NCI-H187 treated with DMSO at 0.1 percent for 48 hours (cell line): ENCODE measurements around the gene TFEB.

Experiments
- DNase-seq: peaks from one replicate; lab custom pipeline; 2025; lab: John Stamatoyannopoulos, UW

Gene TFEB

DNA sequence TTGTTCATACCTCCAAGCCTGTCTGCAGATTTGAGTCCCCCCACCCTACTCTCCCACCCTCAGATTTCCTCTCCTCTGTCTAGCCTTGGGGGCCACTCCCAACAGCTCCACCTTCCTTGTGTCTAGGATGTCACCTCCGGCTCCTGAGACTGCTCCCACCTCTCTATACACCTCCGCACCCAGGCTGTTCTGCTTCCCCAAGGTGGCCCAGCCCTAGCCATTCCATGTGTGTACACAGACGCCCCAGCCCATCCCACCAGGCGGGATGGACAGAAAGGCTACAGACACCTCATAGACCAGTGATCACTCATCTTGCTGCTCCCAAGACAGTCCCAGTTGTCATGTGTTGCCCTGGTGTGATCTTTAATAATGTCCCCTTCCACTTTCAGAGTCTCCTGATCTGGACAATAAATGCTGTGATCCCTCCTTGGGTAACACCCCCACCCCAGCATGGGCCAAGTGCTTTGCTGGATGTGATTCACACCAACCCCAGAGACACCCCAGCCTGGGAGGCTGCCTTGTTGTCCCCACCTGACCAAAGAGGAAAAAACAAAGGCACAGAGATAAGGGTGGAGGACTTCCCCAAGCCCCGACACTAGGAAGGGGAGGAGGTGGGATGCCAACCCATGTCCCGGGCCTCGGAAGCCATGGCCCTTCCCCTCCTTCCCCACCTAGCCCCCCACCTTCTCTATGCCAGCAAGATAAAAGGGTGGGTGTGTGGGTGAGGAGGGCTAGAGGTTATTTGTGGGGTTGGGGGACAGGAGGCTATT is 61.0 kb downstream of the TFEB start:
- DNase-seq = no peak

DNA sequence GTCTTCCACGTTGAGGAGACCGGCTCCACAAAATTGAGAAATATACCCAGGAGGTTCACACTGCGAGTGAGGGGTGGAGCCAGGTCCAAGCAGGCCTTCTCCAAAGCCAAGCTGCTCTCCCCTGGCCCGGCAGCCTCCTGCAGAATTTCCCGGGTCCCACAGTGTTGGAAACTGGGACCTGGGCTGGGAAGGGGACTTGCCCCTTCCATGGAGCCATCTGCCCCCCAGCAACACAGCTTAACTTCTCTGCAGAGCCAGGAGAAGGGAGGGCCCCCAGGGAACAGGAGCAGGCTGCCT is 61.8 kb downstream of the TFEB start:
- DNase-seq = no peak

DNA sequence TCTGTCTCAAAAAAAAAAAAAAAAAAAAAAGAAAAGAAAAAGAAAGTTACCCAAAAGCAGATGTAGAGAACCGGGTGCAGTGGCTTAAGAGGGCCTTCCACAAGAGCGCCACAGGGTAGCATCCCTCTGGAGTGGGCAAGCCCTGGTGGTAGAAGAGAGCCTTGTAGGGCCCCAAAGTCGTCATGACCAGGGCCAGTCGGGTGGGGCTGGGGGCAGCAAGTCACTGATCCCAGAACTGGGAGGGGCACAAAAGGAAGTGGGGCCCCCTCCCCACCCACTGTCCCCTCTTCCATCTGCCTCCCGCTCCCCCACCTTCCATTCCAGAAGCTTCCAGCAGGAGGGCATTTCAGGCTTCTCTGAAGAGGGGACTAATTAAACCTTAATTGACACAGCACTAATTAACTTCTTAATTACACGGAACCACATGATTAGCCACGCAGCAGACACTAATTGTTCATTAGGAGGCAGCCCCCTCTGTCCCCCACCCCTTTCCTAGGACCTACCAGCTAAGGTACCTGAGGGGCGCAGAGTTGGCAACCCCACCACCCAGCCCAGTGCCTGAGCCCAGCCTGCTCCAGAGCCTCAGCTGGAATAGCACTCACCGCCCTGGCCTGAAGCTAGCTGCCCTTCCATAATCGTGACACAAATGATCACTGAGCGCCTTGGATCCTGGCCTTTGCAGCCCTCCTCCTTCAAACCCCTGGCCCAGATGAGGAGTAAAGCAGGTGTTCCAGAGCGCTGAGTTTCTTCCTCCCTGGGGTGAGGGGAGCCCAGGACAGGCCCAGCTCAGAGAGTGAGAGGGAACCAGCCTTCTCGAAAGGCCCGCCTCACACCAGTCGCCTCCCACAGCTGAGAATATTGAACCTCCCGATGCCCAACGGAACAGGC is 62.3 kb downstream of the TFEB start:
- DNase-seq = no peak

DNA sequence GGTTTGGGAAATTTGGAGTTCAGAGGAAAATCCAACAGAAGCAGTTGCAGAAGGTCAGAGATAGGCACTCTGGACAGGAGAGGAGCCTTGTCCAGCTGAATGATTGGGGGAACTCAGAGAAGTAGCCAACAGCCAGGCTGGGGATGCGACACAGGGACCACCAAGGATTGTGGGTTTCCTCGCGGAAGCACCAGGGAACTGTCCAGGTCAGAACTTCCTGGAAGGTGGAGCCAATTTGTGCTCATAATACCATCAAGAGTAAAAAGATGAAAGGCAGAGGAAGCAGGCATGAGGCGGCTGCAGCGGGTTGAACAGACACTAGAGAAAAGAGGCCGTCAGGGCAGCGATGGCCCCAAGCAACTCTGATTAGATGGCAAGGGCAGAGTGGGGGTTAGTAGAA is 63.4 kb downstream of the TFEB start:
- no peak for DNase-seq

DNA sequence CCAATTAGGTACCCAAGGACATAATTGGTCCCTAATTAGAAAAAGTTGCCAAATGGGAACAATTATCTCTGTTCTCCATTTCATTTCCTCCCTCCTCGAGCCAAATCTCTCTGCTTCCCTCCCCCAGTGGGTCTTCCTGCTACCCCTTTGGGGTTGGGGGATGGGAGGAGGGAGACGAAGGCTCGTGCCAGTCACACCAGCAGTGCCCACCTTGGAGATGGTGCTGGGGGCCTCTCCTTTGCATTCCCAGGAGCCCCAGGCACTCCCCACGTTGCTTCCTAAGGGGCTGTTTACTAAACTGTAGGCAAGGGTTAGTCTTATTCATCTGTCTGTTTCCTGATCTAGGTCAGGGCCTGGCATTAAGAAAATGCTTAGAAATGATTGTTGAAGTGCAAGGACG is 64.0 kb downstream of the TFEB start:
- no peak for DNase-seq

DNA sequence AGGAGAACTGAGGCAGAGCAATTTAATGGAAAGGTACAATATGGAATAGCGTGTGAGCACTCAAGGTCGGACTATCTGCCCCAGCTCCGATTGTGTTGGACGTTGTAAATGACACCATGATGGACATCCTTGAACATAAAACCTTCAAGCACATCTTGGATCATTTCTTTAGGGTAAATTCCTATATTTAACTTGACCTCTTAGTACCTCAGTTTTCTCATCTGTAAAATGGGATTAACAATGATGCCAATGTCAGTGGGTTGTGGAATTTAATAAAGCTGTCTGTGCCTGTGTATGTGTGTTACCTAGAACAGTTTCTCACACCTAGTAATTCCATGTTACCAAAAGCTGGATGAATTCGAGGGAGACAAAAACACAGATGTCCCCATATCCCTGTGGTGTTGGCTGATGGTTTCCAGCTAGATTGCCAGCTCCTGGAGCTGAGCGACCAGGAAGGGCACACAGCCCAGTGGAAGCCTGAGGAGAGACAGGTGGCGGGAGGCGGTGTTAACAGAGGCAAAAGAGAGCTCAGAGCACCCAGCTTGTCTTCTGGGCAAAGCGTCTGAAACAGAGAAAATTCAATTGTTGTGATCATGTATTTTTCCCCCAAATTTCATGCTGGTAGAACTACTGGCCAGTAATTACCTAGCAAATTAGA is 64.6 kb downstream of the TFEB start:
- no peak for DNase-seq

DNA sequence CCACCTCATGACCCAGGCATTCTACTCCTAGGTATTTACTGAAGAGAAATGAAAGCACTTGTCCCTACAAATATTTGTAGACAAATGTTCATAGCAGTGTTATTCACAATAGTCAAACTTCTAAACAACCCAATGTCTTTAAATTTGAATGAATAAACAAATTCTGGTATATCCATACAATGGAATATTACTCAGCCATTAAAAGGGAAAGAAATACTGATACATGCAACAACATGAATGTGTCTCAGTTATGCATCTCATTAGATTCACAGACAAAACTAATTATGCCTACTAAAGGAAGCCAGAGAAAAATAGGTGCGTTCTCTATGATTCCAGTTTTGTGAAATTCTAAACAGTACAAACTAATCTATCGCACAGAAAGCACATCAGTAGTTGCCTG is 66.4 kb downstream of the TFEB start:
- no peak for DNase-seq

DNA sequence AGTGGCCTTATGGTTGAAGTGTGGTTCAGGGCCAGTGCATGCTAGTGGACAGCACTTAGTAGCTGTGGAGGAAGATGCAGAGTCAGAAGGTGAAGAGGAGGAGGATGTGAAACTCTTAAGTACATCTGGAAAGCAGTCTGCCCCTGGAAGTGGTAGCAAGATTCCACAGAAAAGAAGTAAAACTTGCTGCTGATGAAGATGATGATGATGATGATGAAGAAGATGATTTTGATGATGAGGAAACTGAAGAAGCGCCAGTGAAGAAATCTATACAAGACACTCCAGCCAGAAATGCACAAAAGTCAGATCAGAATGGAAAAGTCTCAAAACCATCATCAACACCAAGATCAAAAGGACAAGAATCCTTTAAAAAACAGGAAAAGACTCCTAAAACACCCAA is 68.2 kb downstream of the TFEB start:
- no peak for DNase-seq

DNA sequence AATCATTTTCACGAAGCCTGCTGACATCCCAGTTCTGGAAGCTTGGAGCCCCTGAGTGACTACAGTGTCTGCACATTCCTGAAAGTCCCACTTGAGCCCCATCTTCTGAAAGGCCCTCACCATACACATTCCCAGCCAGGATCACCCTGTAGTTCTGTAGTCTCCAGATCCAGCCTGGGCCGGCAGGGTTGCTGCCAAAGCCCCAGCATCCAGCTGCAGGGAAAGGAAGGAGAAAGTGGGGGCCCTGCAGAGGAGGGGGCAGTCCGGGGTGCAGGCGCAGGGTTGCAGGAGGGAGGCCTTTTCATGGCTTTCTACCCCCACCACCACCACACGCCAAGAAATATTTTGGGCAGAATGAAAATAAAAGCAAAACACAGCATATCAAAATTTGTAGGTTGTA is 71.1 kb downstream of the TFEB start:
- no peak for DNase-seq

DNA sequence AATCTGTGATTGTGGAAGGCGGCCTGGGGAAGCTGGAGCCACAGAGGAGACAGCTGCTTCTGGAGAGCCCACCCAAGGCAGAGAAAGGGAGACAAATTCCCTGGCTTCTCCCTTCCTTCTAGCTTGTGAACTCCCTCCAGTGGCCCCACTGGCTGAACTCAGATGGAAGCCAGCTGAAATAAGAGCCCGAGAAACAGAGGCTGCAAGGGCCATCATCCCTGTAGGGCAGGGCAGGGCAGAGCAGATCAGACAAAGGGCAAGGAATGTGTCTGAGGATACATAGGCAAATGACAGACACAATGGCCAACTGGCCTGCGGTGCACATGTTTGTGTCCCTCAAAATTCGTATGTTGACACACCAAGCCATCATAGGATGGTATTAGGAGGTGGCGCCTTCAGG is 71.8 kb downstream of the TFEB start:
- no peak for DNase-seq

DNA sequence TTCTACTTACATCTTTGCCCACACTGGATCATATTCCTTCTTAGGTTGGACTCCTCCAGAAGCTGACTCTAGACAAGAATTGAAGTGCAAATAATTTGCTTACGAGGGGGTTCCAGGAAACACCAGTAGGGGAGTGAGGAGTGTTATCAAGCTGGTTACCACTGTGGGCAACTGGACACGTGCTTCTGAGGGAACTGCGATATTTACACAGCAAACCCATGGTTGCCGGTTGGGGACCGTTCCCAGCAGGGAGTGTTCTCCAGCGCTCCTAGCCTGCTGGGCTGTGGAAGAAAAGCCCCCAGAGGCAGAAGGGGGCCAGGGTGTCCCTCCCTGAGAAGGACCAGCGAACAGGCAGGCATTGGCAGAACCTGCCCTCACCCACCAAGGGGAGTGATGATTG is 75.5 kb downstream of the TFEB start:
- no peak for DNase-seq

DNA sequence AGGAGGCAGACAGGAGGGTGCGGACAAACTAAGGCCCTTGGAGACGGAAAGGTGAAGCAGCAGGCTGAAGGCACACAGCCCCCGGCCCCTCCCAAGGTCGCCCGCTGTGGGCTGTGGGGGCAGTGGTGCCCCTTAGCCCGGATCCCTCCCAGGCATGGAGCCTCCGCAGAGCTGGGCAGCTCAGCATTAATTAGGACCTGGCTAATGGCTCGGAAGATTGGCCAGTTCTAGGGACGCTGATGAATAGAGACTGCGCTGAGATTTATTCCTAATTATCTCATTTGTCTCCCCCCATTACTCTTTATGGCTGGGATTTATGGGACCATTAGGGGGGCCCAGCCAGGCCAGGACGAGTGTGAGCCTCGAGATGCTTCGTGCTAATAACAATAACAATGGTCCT is 76.8 kb downstream of the TFEB start:
- DNase-seq = no peak

DNA sequence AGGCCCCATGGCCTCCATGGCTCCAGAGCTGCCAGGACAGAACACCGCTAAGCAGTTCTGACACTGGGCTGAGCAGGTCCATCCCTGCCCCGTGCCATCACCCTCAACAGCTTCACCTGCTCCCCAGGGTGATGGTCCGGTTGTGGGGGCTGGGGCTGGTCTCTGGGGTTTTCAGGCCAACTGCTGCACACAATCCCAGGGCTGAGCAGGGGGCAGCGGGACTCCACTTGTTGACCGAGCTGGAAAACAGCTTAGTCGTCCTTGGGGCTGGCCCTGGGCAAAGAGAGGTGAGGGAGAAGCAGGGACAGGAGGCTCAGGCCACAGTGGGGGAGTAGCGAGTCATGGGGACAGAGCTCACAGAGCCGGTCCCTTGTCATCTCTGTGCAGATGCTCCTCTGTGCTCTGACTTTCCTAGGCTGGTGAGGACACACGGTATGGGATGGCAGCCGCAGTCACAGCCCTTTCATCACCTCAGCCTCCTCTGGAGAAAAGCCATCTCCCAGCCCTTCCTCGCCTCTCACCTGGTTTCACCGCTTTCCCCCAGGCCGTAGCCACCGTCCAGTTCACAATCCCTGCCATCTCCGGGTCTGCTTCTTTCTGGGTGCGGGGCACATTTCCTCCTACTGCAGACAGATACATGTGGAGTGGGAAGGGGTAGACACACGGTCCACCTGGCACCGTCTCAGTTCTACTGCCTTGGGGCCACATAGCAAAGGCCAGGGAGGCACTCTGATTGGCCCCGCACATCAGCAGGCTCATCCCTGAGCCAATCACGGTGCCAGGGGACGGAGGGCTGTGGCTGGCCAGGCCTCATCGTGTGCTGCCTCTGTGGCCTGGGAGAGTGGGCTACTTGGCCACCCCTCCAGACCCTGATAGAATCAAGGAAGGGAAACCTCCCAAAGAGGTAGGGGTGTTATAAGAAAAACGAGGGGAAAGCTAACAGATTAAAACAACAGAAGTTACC is 78.0 kb downstream of the TFEB start:
- no peak for DNase-seq

DNA sequence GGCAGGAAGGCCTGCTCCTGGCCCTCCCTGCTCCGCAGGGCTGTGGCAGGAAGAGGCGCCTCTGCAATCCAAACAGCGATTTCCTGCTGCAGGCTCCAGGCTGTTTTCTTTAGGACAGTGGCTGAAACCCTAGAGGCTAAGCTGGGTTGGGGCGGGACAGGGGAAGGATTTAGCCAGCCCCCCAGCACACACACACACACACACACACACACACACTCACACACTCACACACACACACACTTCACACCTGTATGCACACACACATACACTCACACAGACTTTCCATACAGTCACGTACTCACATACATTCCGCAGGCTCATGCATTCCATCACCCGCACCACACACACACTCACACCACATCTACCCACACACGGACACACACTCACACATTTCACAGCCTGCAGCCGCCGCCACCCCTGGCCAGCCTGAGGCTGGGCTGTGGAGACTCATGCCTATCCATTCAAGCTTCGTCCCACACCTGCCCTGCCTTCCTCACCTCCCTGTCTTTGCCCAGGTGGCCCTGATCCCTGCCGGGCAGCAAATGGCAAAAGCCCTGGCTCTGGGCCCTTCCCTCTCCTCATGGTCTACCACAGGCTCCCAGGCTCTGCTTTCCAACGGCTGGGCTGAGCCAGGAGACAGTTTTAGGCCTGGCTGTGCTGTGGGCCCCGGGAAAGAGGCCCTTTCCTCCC is 79.3 kb downstream of the TFEB start:
- no peak for DNase-seq

DNA sequence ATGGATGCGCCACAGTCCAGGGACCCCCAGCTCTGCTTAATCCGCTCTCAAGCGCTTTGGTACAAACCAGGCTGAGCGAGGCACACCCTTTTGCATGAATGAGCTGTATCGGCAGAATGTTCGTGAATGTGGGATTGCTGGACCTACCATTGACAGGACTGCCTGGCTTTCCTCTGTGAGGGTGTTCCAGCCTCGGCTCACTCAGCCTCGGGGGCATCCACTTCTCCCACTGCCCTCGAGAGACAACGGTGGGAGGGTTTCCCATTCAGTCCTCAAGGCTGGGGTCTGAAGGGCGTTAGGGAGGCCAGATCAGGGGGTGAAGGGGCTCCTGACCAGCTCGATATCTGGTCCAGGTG is 79.8 kb downstream of the TFEB start:
- no peak for DNase-seq

DNA sequence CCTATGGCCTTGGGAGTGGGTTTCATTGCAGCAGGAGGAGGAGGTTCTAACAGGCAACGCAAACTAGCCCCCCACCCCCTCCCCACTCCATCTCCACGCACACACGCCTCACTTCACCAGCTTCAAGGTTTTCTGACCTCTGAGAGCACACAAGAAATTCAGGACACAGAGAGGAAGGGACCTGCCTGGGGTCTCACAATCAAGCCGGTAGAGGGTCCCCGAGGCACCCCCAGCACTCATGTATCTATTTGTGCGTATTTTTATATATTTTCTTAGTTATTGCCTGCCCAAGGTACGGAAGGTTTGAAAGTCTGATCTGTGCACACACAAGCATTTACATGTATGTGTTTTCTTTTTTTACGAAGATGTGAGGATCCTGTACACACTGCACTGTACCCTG is 80.2 kb downstream of the TFEB start:
- no peak for DNase-seq

DNA sequence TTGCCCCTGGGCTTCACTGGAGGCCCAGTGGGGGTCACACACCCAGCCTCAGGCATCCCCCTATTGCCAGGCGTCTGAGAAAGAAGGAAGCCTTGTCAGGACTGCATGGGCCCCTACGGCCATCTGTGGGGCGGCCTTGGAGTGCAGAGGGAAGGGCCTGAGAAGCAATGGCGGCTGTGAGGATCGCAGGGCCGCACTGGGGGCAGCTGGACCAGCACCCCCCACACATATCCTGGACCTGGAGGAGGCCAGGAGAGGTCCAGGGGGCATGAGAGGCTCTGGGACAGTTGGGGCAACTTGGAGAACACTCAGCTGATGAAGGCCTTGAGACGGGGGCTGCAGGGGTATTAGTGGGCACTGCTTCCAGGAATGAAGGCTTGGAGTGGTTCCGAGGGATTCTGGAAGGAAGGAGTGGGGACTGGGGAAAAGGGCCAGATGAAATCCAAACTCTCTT is 80.7 kb downstream of the TFEB start:
- DNase-seq = no peak

DNA sequence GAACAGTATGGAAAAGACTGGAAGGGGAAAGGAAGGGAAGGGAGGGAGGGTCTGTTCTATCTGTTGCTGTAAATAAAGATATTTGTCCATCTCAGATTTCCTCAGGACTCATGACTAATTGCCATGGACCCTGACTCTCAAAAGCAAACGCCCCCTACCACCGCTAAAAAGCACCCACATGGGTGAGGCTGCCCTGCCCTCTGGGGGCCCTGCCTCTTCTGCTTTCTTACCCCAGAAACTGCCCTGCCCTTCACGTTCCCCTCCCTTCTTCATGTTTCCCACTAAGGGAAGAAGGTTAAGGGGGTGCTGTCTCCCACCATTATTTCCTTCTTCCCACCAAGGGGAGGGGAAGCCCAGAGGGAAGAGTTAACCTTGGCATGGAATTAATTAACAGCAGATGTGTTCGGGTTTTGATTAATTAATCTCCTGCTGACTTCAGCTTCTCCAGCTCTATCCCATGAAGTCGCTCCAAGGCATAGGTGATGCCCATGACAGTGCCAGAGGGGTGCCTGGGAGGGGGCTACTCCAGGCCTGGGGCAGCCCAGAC is 81.2 kb downstream of the TFEB start:
- DNase-seq = no peak

DNA sequence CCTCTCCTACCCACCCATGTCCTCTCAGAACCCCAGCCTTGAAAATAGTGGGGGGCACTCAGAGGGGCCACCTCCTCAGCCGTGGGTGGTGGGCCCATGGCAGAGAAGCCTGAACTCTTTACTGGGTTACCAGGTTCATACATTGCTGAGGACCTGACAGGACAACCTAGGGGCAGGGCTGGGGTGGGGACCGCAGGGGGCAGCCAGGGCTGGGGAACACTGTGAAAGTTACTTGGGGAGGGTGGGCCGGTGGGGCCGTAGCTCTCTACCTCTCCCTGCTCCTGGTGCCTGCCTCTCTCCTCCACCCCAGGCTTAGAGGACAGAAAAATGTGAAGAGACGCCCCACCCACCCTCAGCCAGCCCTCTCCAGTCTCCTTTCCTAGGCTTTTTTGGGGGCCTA is 81.7 kb downstream of the TFEB start:
- no peak for DNase-seq

DNA sequence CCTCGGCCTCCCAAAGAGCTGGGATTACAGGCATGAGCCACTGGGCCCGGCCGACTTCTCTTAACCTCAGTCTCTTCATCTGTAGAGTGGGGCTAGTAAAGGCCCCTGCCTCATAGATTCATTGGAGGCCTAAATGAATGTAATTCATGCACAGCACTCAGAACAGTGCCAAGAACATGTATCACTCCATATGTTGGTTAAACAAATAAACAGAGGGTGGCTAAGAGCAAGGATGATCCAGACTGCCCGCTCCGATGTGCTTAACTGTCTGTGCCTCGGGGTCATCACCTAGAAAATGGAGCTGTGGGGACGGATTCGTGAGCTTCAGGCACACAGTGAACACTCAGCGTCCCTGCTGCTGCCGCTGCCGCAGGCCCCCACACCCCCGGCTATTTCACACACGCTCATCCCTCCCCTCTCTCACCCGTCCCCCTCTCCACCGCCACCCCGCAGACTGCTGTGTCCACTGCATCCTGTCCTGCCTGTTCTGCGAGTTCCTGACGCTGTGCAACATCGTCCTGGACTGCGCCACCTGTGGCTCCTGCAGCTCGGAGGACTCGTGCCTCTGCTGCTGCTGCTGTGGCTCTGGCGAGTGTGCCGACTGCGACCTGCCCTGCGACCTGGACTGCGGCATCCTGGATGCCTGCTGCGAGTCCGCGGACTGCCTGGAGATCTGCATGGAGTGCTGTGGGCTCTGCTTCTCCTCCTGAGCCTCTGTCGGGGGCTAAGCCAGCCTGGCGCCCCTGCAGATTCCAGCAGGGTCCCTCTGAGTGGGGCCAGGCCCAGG is 82.3 kb downstream of the TFEB start:
- DNase-seq = no peak
